Measurements from ENCODE around the gene UGT3A2. TPM values are rescaled to one million over a fixed set of nuclear protein-coding genes. Genes with fewer than 3 reads are reported as not detected.

Gene UGT3A2
- total RNA-seq, 3 donors from 2014 or later (not counting 1 experiment from before 2014, with no cell fraction given), result 0.25 TPM; not detected in 1

- H3K9me3 ChIP-seq (ENCODE audit: control insufficient read depth, insufficient read depth, low read length), result no peaks in the 10 kb centered on the region
- no peak overlapping the region for H3K27ac ChIP-seq (ENCODE audit: low read length)
- Mint-ChIP-seq H3K27me3 (ENCODE audit: low read depth in 2 of 2) (peaks cover 13 to 25% of the 10 kb centered on the region in 2 donors), H3K27ac (no peak overlapping the region), H3K4me1 (no peaks in the 10 kb centered on the region), H3K36me3 (peaks cover 3% of the 10 kb centered on the region), H3K9me3 (no peaks in the 10 kb centered on the region), H3K4me3 (no peak overlapping the region)
- TF ChIP-seq CTCF (IDR thresholded peaks at IDR 0.05), result peak; percentile 54
- H3K27me3 ChIP-seq (ENCODE audit: control insufficient read depth, insufficient read depth, low read length), result peaks cover 4% of the 10 kb centered on the region
- 26% methylated on average over 8 of the region's 10 CpGs for WGBS (ENCODE audit: insufficient coverage)
- DNase-seq (peak in 1 of 2 donors; percentile 61), ATAC-seq (peak; percentile 75 to 84 (median 79))
- H3K36me3 ChIP-seq (ENCODE audit: control insufficient read depth, insufficient read depth, low read length), result no peaks in the 10 kb centered on the region
- no peaks in the 10 kb centered on the region for H3K4me1 ChIP-seq (ENCODE audit: control insufficient read depth, insufficient read depth, low read length)
- H3K4me3 ChIP-seq (ENCODE audit: low read length), result no peak overlapping the region
- intact Hi-C loops (cut with micrococcal nuclease), result loop anchor here (1.0 kb wide), 1 partner anchor 428 kb away; no protein-coding TSS in a partner anchor
These were observed 12.6 kb upstream of the UGT3A2 start for GRCh38 chr5:36079200-36079781.

- ATAC-seq, result no peak
- H3K9me3 Mint-ChIP-seq, result no peaks in the 10 kb centered on the region
- no peaks in the 10 kb centered on the region for H3K36me3 Mint-ChIP-seq
- TF ChIP-seq CTCF (IDR thresholded peaks at IDR 0.05), result no peak
- H3K4me3 ChIP-seq (ENCODE audit: low read length), result no peak overlapping the region
- peaks cover 4% of the 10 kb centered on the region for H3K27me3 ChIP-seq (ENCODE audit: control insufficient read depth, insufficient read depth, low read length)
- H3K9me3 ChIP-seq (ENCODE audit: control insufficient read depth, insufficient read depth, low read length), result no peaks in the 10 kb centered on the region
- no peaks in the 10 kb centered on the region for H3K4me1 ChIP-seq (ENCODE audit: control insufficient read depth, insufficient read depth, low read length)
- no peak for DNase-seq
- no peak overlapping the region for H3K27ac ChIP-seq (ENCODE audit: low read length)
- 79% methylated on average over 9 of the region's 10 CpGs for WGBS (ENCODE audit: insufficient coverage)
- no peak overlapping the region for H3K4me3 Mint-ChIP-seq
- H3K4me1 Mint-ChIP-seq, result no peaks in the 10 kb centered on the region
- no peak overlapping the region for H3K27ac Mint-ChIP-seq
- intact Hi-C loops (cut with micrococcal nuclease), result no loop called here
- no peaks in the 10 kb centered on the region for H3K36me3 ChIP-seq (ENCODE audit: control insufficient read depth, insufficient read depth, low read length)
- H3K27me3 Mint-ChIP-seq (ENCODE audit: low read depth in 2 of 2), result peaks cover 8 to 17% of the 10 kb centered on the region in 2 donors
These were observed 11.7 kb upstream of the UGT3A2 start for GRCh38 chr5:36078430-36078829.

GRCh38 chr5:36073595-36074216 is 7.0 kb upstream of the UGT3A2 start:
- Mint-ChIP-seq H3K9me3 (no peaks in the 10 kb centered on the region), H3K4me3 (no peak overlapping the region), H3K36me3 (no peaks in the 10 kb centered on the region), H3K27me3 (ENCODE audit: low read depth in 2 of 2) (peaks cover 2 to 14% of the 10 kb centered on the region in 2 donors), H3K27ac (no peak overlapping the region), H3K4me1 (peaks cover 6 to 9% of the 10 kb centered on the region in 2 donors)
- Histone ChIP-seq H3K9me3 (ENCODE audit: control insufficient read depth, insufficient read depth, low read length) (no peaks in the 10 kb centered on the region), H3K27ac (ENCODE audit: low read length) (no peak overlapping the region), H3K4me1 (ENCODE audit: control insufficient read depth, insufficient read depth, low read length) (peaks cover 5% of the 10 kb centered on the region), H3K4me3 (ENCODE audit: low read length) (no peak overlapping the region), H3K27me3 (ENCODE audit: control insufficient read depth, insufficient read depth, low read length) (no peaks in the 10 kb centered on the region), H3K36me3 (ENCODE audit: control insufficient read depth, insufficient read depth, low read length) (no peaks in the 10 kb centered on the region)
- DNase-seq (peak in 1 of 2 donors; percentile 42), ATAC-seq (peak in 1 of 3 donors; percentile 52)
- 46% methylated on average over 3 of the region's 3 CpGs for WGBS (ENCODE audit: insufficient coverage)
- no peak for TF ChIP-seq CTCF (IDR thresholded peaks at IDR 0.05)
- intact Hi-C loops (cut with micrococcal nuclease), result no loop called here
